HepG2 (cell line): Measurements from ENCODE around the gene ZNF425. TPM values are rescaled to one million over a fixed set of nuclear protein-coding genes. Genes with fewer than 3 reads are reported as not detected.

ENCODE experiments used
- ATAD3A ChIP-seq: sonication (generic); formaldehyde crosslinking; IDR thresholded peaks from 2 replicates; pipeline ENCODE4 v1.4.0; 2020; ENCODE audit warnings: missing genetic modification reagents
- EED ChIP-seq: sonication (generic); formaldehyde crosslinking; IDR thresholded peaks from 2 replicates; pipeline ENCODE4 v1.5.0; 2020; ENCODE audit warnings: mild to moderate bottlenecking, missing genetic modification reagents
- FOSL2 ChIP-seq: sonication (generic); formaldehyde crosslinking; IDR thresholded peaks from 2 replicates; pipeline ENCODE4 v1.4.0; 2020; ENCODE audit warnings: missing genetic modification reagents
- FOXK2 ChIP-seq: fragments of 450-650 bp; IDR thresholded peaks from 2 replicates; pipeline ENCODE4 v1.6.1; 2016
- HCFC1 ChIP-seq: fragments of 150-350 bp; IDR thresholded peaks from 2 replicates; pipeline ENCODE4 v1.6.1; 2014; ENCODE audit warnings: low read depth, low read length
- MATR3 ChIP-seq: sonication (generic); formaldehyde crosslinking; IDR thresholded peaks from 2 replicates; pipeline ENCODE4 v1.4.0; 2020; ENCODE audit warnings: missing genetic modification reagents
- MAZ ChIP-seq, 2 experiments: sonication (generic) in 1 of 2; formaldehyde crosslinking in 1 of 2; IDR thresholded peaks; 2 replicates each; pipeline versions ENCODE4 v1.5.0 to v1.6.1; 2012 to 2020; ENCODE audit warnings: low read depth in 2 of 2, mild to moderate bottlenecking in 2 of 2, borderline replicate concordance in 1 of 2, improper control_type of control experiment in 1 of 2, low read length in 1 of 2, missing genetic modification reagents in 1 of 2, moderate library complexity in 1 of 2
- NFYB ChIP-seq: sonication (generic); formaldehyde crosslinking; IDR thresholded peaks from 2 replicates; pipeline ENCODE4 v1.4.0; 2020; ENCODE audit warnings: missing genetic modification reagents
- RAD21 ChIP-seq: fragments of 450-650 bp; formaldehyde crosslinking; IDR thresholded peaks from 2 replicates; pipeline ENCODE4 v1.5.0; 2020; ENCODE audit warnings: mild to moderate bottlenecking
- SALL2 ChIP-seq: sonication (generic); formaldehyde crosslinking; IDR thresholded peaks from 2 replicates; pipeline ENCODE4 v1.8.1; 2023; ENCODE audit warnings: mild to moderate bottlenecking, missing genetic modification reagents, inconsistent platforms
- SMARCC2 ChIP-seq: fragments of 450-650 bp; IDR thresholded peaks from 2 replicates; pipeline ENCODE4 v1.6.1; 2017; ENCODE audit warnings: antibody characterized with exemption, mild to moderate bottlenecking
- SMYD3 ChIP-seq: sonication (generic); formaldehyde crosslinking; IDR thresholded peaks from 2 replicates; pipeline ENCODE4 v1.8.1; 2023; ENCODE audit warnings: mild to moderate bottlenecking, missing genetic modification reagents
- SOX6 ChIP-seq, 2 experiments: fragments of 450-650 bp in 1 of 2; sonication (generic) in 1 of 2; formaldehyde crosslinking in 1 of 2; IDR thresholded peaks; 2 replicates each; pipeline versions ENCODE4 v1.4.0 to v1.6.1; 2017 to 2020; ENCODE audit warnings: antibody characterized with exemption in 1 of 2, mild to moderate bottlenecking in 1 of 2, missing genetic modification reagents in 1 of 2
- TAF1 ChIP-seq: sonication (generic); formaldehyde crosslinking; IDR thresholded peaks from 2 replicates; pipeline ENCODE4 v1.4.0; 2020; ENCODE audit warnings: missing genetic modification reagents
- THYN1 ChIP-seq: sonication (generic); formaldehyde crosslinking; IDR thresholded peaks from 2 replicates; pipeline ENCODE4 v1.8.1; 2023; ENCODE audit warnings: low read depth, mild to moderate bottlenecking, moderate library complexity, missing genetic modification reagents, borderline replicate concordance
- ZNF33B ChIP-seq: sonication (generic); formaldehyde crosslinking; IDR thresholded peaks from 2 replicates; pipeline ENCODE4 v1.5.1; 2020; ENCODE audit warnings: mild to moderate bottlenecking, missing genetic modification reagents
- ZNF629 ChIP-seq: sonication (generic); formaldehyde crosslinking; conservative IDR thresholded peaks from 2 replicates; pipeline ENCODE4 v1.5.0; 2020; ENCODE audit warnings: missing genetic modification reagents
- ZNF746 ChIP-seq: sonication (generic); formaldehyde crosslinking; IDR thresholded peaks from 2 replicates; pipeline ENCODE4 v1.8.0; 2022; ENCODE audit warnings: mild to moderate bottlenecking, missing genetic modification reagents
- ZNF878 ChIP-seq: sonication (generic); formaldehyde crosslinking; IDR thresholded peaks from 2 replicates; pipeline ENCODE4 v1.8.1; 2023; ENCODE audit warnings: mild to moderate bottlenecking, missing genetic modification reagents, moderate library complexity
- polyA plus RNA-seq, 8 experiments: library from polyadenylated mRNA; depleted of rRNA in 3 of 8; stranded (reverse) in 7 of 8; unstranded in 1 of 8; fragments of >200 nt; fragmentation: Illumina TruSeq in 4 of 8; extraction: Trizol in 4 of 8; gene quantifications; 2 replicates each; pipeline versions ENCODE4 v1.2.1 to v1.2.3, GENCODE V29; 2011 to 2016; ENCODE audit warnings: low read depth in 4 of 8, missing spikeins in 1 of 8, mixed read lengths in 1 of 8; ENCODE audit not compliant: insufficient read depth in 1 of 8
- total RNA-seq, 5 experiments: library from RNA; depleted of rRNA; stranded (reverse); fragments of >200 nt; fragmentation: Illumina TruSeq; extraction: Trizol; gene quantifications; 2 replicates each; pipeline ENCODE4 v1.2.3, GENCODE V29; 2016; ENCODE audit warnings: low read depth in 1 of 5
- TF ChIP-seq, protein P1 (sequence below): sonication (generic); formaldehyde crosslinking; IDR thresholded peaks from 2 replicates; pipeline ENCODE4 v1.5.0; 2020; ENCODE audit warnings: missing genetic modification reagents
- TF ChIP-seq, protein P2 (sequence below): sonication (generic); formaldehyde crosslinking; IDR thresholded peaks from 2 replicates; pipeline ENCODE4 v1.4.0; 2020; ENCODE audit warnings: missing genetic modification reagents
- TF ChIP-seq, protein P3 (sequence below): IDR thresholded peaks from 2 replicates; pipeline ENCODE4 v1.6.1; 2016; ENCODE audit warnings: missing compliant biosample characterization, missing genetic modification reagents, borderline replicate concordance
- TF ChIP-seq, protein P4 (sequence below): sonication (generic); formaldehyde crosslinking; IDR thresholded peaks from 2 replicates; pipeline ENCODE4 v1.5.0; 2020; ENCODE audit warnings: missing genetic modification reagents
- TF ChIP-seq, protein P5 (sequence below): sonication (generic); formaldehyde crosslinking; IDR thresholded peaks from 2 replicates; pipeline ENCODE4 v1.4.0; 2020; ENCODE audit warnings: missing genetic modification reagents, low read depth, mild to moderate bottlenecking, borderline replicate concordance

The ZNF425 gene
- total and polyA plus RNA-seq, 2 of the 13 experiments (the other 11 are each of a cell fraction or from before 2014, with no cell fraction given): 0.51 to 1.1 TPM

DNA sequence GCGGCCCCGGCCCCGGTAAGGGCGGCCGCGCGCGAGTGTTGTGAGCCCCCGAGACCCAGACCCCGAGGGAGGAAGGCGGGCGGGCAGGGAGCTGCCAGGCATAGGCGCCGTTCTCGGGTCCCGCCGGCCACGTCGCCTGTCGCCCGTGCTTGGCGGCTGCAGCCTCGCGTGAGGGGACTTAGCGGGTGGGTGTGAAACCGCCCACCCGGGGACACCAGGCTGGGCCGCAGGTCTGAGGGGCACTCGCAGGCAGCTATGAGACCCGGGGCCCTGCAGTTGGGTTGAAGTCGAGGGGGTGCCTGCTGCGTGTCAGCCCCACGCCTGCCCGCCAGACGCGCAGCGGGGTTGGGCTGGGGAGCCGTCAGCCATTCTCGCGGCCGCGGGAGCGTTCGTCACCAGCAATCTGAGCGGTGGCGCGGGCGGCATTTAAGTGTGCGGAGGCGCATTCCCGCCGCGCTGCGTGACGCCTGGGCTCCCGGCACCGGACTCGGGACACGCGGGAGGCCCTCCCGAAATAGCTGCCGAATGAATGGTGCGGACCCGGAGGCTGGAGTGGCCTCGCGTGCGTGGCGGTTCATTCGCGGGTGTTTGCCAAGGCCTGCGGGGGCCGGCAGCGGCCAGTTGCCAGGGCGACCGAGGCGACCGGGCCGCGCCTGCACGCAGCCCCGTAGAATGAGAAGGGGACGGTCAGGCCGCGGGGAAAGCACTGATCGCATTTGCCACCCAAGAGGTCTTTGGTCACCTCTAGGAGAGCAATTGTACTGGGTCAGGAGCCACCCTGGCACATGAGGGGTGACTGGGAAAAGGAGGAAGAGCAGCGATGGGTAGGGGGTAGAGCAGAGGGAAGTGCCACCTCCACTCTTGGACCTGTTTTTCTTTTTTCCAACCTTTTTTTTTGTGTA lies 21.9 kb upstream of the ZNF425 start (continued):
- TF ChIP-seq ZNF33B (CRISPR knock-in tag) (no peak), SMARCC2 (no peak), THYN1 (no peak), MATR3 (CRISPR knock-in tag) (no peak), FOXK2 (no peak), SOX6 (IDR thresholded peaks at IDR 0.05) (no peak), SOX6 (CRISPR knock-in tag; IDR thresholded peaks at IDR 0.05) (peak; percentile 14; the same call in 1 of the 2 replicates), FOSL2 (CRISPR knock-in tag) (no peak), HCFC1 (no peak), MAZ (IDR thresholded peaks at IDR 0.05; ENCODE audit: borderline replicate concordance, low read depth, low read length) (no peak), MAZ (CRISPR knock-in tag; IDR thresholded peaks at IDR 0.05; ENCODE audit: low read depth) (no peak), ZNF629 (CRISPR knock-in tag) (no peak), RAD21 (no peak), ATAD3A (CRISPR knock-in tag) (no peak), ZNF878 (CRISPR knock-in tag) (no peak), TAF1 (peak; percentile 41; the same call in 1 of the 2 replicates), SMYD3 (CRISPR knock-in tag) (no peak), NFYB (no peak), EED (peak; percentile 38; the same call in 1 of the 2 replicates), ZNF746 (0 out of 2 replicates have a peak, but pooled peaks have one; percentile 50), SALL2 (no peak; the same call in 1 of the 2 replicates)
- TF ChIP-seq, protein P1, sequence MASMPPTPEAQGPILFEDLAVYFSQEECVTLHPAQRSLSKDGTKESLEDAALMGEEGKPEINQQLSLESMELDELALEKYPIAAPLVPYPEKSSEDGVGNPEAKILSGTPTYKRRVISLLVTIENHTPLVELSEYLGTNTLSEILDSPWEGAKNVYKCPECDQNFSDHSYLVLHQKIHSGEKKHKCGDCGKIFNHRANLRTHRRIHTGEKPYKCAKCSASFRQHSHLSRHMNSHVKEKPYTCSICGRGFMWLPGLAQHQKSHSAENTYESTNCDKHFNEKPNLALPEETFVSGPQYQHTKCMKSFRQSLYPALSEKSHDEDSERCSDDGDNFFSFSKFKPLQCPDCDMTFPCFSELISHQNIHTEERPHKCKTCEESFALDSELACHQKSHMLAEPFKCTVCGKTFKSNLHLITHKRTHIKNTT (CRISPR knock-in tag): no peak
- TF ChIP-seq, protein P2, sequence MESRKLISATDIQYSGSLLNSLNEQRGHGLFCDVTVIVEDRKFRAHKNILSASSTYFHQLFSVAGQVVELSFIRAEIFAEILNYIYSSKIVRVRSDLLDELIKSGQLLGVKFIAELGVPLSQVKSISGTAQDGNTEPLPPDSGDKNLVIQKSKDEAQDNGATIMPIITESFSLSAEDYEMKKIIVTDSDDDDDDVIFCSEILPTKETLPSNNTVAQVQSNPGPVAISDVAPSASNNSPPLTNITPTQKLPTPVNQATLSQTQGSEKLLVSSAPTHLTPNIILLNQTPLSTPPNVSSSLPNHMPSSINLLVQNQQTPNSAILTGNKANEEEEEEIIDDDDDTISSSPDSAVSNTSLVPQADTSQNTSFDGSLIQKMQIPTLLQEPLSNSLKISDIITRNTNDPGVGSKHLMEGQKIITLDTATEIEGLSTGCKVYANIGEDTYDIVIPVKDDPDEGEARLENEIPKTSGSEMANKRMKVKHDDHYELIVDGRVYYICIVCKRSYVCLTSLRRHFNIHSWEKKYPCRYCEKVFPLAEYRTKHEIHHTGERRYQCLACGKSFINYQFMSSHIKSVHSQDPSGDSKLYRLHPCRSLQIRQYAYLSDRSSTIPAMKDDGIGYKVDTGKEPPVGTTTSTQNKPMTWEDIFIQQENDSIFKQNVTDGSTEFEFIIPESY (CRISPR knock-in tag): no peak
- TF ChIP-seq, protein P3, sequence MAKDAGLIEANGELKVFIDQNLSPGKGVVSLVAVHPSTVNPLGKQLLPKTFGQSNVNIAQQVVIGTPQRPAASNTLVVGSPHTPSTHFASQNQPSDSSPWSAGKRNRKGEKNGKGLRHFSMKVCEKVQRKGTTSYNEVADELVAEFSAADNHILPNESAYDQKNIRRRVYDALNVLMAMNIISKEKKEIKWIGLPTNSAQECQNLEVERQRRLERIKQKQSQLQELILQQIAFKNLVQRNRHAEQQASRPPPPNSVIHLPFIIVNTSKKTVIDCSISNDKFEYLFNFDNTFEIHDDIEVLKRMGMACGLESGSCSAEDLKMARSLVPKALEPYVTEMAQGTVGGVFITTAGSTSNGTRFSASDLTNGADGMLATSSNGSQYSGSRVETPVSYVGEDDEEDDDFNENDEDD (CRISPR knock-in tag): no peak
- TF ChIP-seq, protein P4, sequence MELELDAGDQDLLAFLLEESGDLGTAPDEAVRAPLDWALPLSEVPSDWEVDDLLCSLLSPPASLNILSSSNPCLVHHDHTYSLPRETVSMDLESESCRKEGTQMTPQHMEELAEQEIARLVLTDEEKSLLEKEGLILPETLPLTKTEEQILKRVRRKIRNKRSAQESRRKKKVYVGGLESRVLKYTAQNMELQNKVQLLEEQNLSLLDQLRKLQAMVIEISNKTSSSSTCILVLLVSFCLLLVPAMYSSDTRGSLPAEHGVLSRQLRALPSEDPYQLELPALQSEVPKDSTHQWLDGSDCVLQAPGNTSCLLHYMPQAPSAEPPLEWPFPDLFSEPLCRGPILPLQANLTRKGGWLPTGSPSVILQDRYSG (CRISPR knock-in tag): 0 out of 2 replicates have a peak, but pooled peaks have one; percentile 30
- TF ChIP-seq, protein P5, sequence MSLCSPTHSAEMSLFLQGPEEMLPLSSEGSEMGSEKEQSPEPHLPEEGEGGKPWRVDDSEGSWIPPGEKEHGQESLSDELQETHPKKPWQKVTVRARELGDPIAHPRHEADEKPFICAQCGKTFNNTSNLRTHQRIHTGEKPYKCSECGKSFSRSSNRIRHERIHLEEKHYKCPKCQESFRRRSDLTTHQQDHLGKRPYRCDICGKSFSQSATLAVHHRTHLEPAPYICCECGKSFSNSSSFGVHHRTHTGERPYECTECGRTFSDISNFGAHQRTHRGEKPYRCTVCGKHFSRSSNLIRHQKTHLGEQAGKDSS: no peak
